Endothelial cell of umbilical vein (primary cell): ENCODE measurements around the gene CIB1. TPM values are rescaled to one million over a fixed set of nuclear protein-coding genes. Genes with fewer than 3 reads are reported as not detected.

Source experiments
- BruUV-seq: library from RNA; stranded (reverse); fragments of 400-500 nt; replicated peaks from 2 replicates; lab custom pipeline; 2021; lab: Mats Ljungman, UMichigan
- CTCF ChIA-PET: fragments of 300-600, 350-600 bp; sonication (Branson Sonifier 250); formaldehyde crosslinking; loops from one replicate; lab custom pipeline; 2021; ENCODE audit warnings: antibody characterized with exemption, inconsistent platforms; lab: Charles Lee
- POLR2A ChIA-PET: fragments of 300-600, 350-600 bp; sonication (Branson Sonifier 250); formaldehyde crosslinking; loops from one replicate; lab custom pipeline; 2021; ENCODE audit warnings: antibody characterized with exemption, inconsistent platforms; lab: Charles Lee
- DNase-seq: peaks from one replicate; pipeline ENCODE4 v3.0.0-alpha.2; 2011; ENCODE audit warnings: low read depth, low spot score
- FAIRE-seq: peaks from 2 replicates; lab custom pipeline; 2011; peaks lifted over from hg19 to GRCh38; lab: Jason Lieb, UNC
- H2AFZ ChIP-seq: 2 replicates; pipeline ENCODE4 v1.6.0; 2012; ENCODE audit warnings: low read depth, low read length, control low read depth, inconsistent platforms
- H3K27ac ChIP-seq: 2 replicates; pipeline ENCODE4 v1.5.1; 2011; ENCODE audit warnings: low read depth, mild to moderate bottlenecking, control low read depth, low read length, moderate library complexity; ENCODE audit not compliant: insufficient read depth
- H3K27me3 ChIP-seq, 2 experiments: 2 replicates each; pipeline versions ENCODE4 v1.6.0 to v1.6.1; 2011; ENCODE audit warnings: low read length in 2 of 2, mixed read lengths in 1 of 2; ENCODE audit not compliant: control insufficient read depth in 2 of 2, insufficient read depth in 2 of 2
- H3K36me3 ChIP-seq, 2 experiments: 2 replicates in 1 of 2; 3 replicates in 1 of 2; pipeline ENCODE4 v1.5.1; 2011; ENCODE audit warnings: low read length in 2 of 2, mild to moderate bottlenecking in 1 of 2, moderate library complexity in 1 of 2; ENCODE audit not compliant: control insufficient read depth in 2 of 2, insufficient read depth in 2 of 2; ENCODE audit errors: extremely low read depth in 1 of 2
- H3K4me1 ChIP-seq: 3 replicates; pipeline ENCODE4 v1.5.1; 2011; ENCODE audit warnings: mild to moderate bottlenecking, low read length; ENCODE audit not compliant: control insufficient read depth, insufficient read depth; ENCODE audit errors: extremely low read depth
- H3K4me2 ChIP-seq: 2 replicates; pipeline ENCODE4 v1.6.1; 2011; ENCODE audit warnings: low read length, control low read depth, mixed read lengths; ENCODE audit not compliant: insufficient read depth
- H3K4me3 ChIP-seq, 3 experiments: fragments of 200-600 bp in 1 of 3; sonication (generic), shearing (Covaris generic) in 1 of 3; replicated peaks in 1 of 3; 2 replicates each; pipeline ENCODE4 v1.5.1; 2011 to 2016; ENCODE audit warnings: control low read depth in 3 of 3, low read length in 3 of 3, mild to moderate bottlenecking in 2 of 3, inconsistent platforms in 1 of 3, low read depth in 1 of 3, moderate library complexity in 1 of 3; ENCODE audit not compliant: insufficient read depth in 1 of 3
- H3K79me2 ChIP-seq: 2 replicates; pipeline ENCODE4 v1.6.0; 2012; ENCODE audit warnings: low read length, inconsistent platforms; ENCODE audit not compliant: control insufficient read depth, insufficient read depth
- H3K9ac ChIP-seq: replicated peaks from 2 replicates; pipeline ENCODE3; 2011; ENCODE audit warnings: low read length, control low read depth; ENCODE audit not compliant: insufficient read depth; ENCODE audit errors: extremely low read depth
- H3K9me1 ChIP-seq: replicated peaks from 3 replicates; pipeline ENCODE4 v1.6.0; 2011; ENCODE audit warnings: mild to moderate bottlenecking, low read length; ENCODE audit not compliant: control insufficient read depth, insufficient read depth; ENCODE audit errors: extremely low read depth
- H3K9me3 ChIP-seq: replicated peaks from 2 replicates; pipeline ENCODE4 v1.5.1; 2012; ENCODE audit warnings: low read length, inconsistent platforms; ENCODE audit not compliant: control insufficient read depth, insufficient read depth
- H4K20me1 ChIP-seq: replicated peaks from 2 replicates; pipeline ENCODE3; 2011; ENCODE audit warnings: mild to moderate bottlenecking, low read length; ENCODE audit not compliant: control insufficient read depth, insufficient read depth; ENCODE audit errors: extremely low read depth
- CTCF ChIP-seq, 2 donors: IDR thresholded peaks; 1 replicate in 1 of 2; 2 replicates in 1 of 2; pipeline ENCODE4 v1.5.1; 2011; ENCODE audit warnings: low read length in 2 of 2, mild to moderate bottlenecking in 2 of 2, moderate library complexity in 2 of 2, control low read depth in 1 of 2, inconsistent platforms in 1 of 2, low read depth in 1 of 2; ENCODE audit not compliant: insufficient read depth in 1 of 2; ENCODE audit errors: extremely low read depth in 1 of 2
- EZH2 ChIP-seq: IDR thresholded peaks from 2 replicates; pipeline ENCODE4 v1.6.1; 2012; ENCODE audit warnings: borderline replicate concordance, low read depth, mild to moderate bottlenecking, moderate library complexity, low read length, inconsistent platforms; ENCODE audit not compliant: severe bottlenecking
- FOS ChIP-seq: IDR thresholded peaks from 2 replicates; pipeline ENCODE4 v1.6.1; 2011; ENCODE audit warnings: mild to moderate bottlenecking, low read length, moderate library complexity, borderline replicate concordance; ENCODE audit not compliant: insufficient read depth
- GATA2 ChIP-seq: IDR thresholded peaks from 2 replicates; pipeline ENCODE4 v1.7.0; 2011; ENCODE audit warnings: low read depth, mild to moderate bottlenecking, moderate library complexity, mixed read lengths, low read length; ENCODE audit not compliant: insufficient read length, insufficient read depth
- JUN ChIP-seq: IDR thresholded peaks from 2 replicates; pipeline ENCODE4 v1.6.1; 2011; ENCODE audit warnings: borderline replicate concordance, low read depth; ENCODE audit not compliant: insufficient read length, insufficient read depth
- MAX ChIP-seq: IDR thresholded peaks from 2 replicates; pipeline ENCODE4 v1.6.1; 2011; ENCODE audit not compliant: insufficient read depth, insufficient read length
- POLR2A ChIP-seq: IDR thresholded peaks from 2 replicates; pipeline ENCODE4 v1.6.1; 2012; ENCODE audit warnings: low read depth, mild to moderate bottlenecking, control low read depth, low read length
- POLR2AphosphoS5 ChIP-seq: IDR thresholded peaks from 2 replicates; pipeline ENCODE4 v1.6.1; 2012; ENCODE audit warnings: low read depth, mild to moderate bottlenecking, control low read depth, low read length, moderate library complexity; ENCODE audit not compliant: insufficient read depth
- dilution Hi-C: fragments of 300-500 bp; cut with MboI; formaldehyde crosslinking; loops from one replicate; pipeline ENCODE4 v1.15.0; 2019; ENCODE audit warnings: low sequenced_read_pairs; ENCODE audit not compliant: extremely low pct_ligation_motif_present
- intact Hi-C: fragments of 100-400 bp; cut with micrococcal nuclease; formaldehyde crosslinking; loops from one replicate; pipeline ENCODE4 v1.10.0; 2022
- polyA plus RNA-seq, 4 experiments: library from polyadenylated mRNA; depleted of rRNA in 3 of 4; stranded (reverse) in 3 of 4; unstranded in 1 of 4; fragments of >200 nt; gene quantifications; 2 replicates each; pipeline versions ENCODE4 v1.2.1 to v1.2.3, GENCODE V29; 2011 to 2012; ENCODE audit warnings: missing spikeins in 1 of 4
- total RNA-seq: library from RNA; stranded (reverse); gene quantifications from 2 replicates; pipeline ENCODE4 v1.2.3, GENCODE V29; 2021

Gene CIB1
- total and polyA plus RNA-seq, 2 donors (not counting 3 experiments of a cell fraction or from before 2014, with no cell fraction given), result 58.3 to 105 TPM

GRCh38 chr15:90208356-90208755 lies 25.4 kb downstream of the CIB1 start:
- Histone ChIP-seq H3K27ac (no peak overlapping the region), H3K36me3 (no peaks in the 10 kb centered on the region), H3K4me3 (no peak overlapping the region), H3K9me3 (no peaks in the 10 kb centered on the region), H3K4me2 (no peak overlapping the region), H3K4me1 (peaks cover 12% of the 10 kb centered on the region), H3K79me2 (no peaks in the 10 kb centered on the region), H4K20me1 (no peaks in the 10 kb centered on the region), H3K27me3 (no peaks in the 10 kb centered on the region), H3K9me1 (no peaks in the 10 kb centered on the region), H2AFZ (no peak overlapping the region), H3K9ac (no peak overlapping the region)
- dilution Hi-C loops (no loop called here), intact Hi-C loops (no loop called here)
- no peak for FAIRE-seq
- CTCF ChIA-PET, result interaction anchor here (1.1 kb wide), 1 partner anchor 13 kb away, joined by 4 read pairs; no protein-coding TSS in a partner anchor
- POLR2A ChIA-PET, result no interaction called here
- DNase-seq, result no peak
- TF ChIP-seq GATA2, result no peak
- TF ChIP-seq POLR2AphosphoS5, result no peak
- no peak for TF ChIP-seq MAX
- no peak for TF ChIP-seq CTCF (IDR thresholded peaks at IDR 0.05; ENCODE audit: extremely low read depth in 1 of 2, insufficient read depth in 1 of 2, low read depth in 1 of 2, low read length in 2 of 2)
- no peak for TF ChIP-seq EZH2
- TF ChIP-seq POLR2A, result no peak
- TF ChIP-seq JUN, result no peak
- no peak for TF ChIP-seq FOS
- BruUV-seq, result no TSS peak
